K562 (cell line): Measurements from ENCODE around the gene KBTBD2. TPM values are rescaled to one million over a fixed set of nuclear protein-coding genes. Genes with fewer than 3 reads are reported as not detected.
A peak's percentile ranks its signal among the peaks of the same experiment; 100 is the strongest.

Source experiments
- CTBP1 ChIP-seq: fragments of 450-650 bp; IDR thresholded peaks from 2 replicates; pipeline ENCODE4 v1.6.1; 2016; ENCODE audit warnings: borderline replicate concordance
- HDAC1 ChIP-seq, 2 experiments: fragments of 450-650 bp; IDR thresholded peaks; 2 replicates each; pipeline ENCODE4 v1.6.1; 2016 to 2017; ENCODE audit warnings: inconsistent platforms in 1 of 2, mild to moderate bottlenecking in 1 of 2, moderate library complexity in 1 of 2
- PHF8 ChIP-seq: fragments of 200-600 bp; sonication (generic); IDR thresholded peaks from 2 replicates; pipeline ENCODE4 v1.6.1; 2012; ENCODE audit warnings: mixed run types, mild to moderate bottlenecking, inconsistent platforms, low read length, moderate library complexity, borderline replicate concordance
- RBBP5 ChIP-seq: fragments of 200-600 bp; sonication (generic); IDR thresholded peaks from 2 replicates; pipeline ENCODE4 v1.6.1; 2012; ENCODE audit warnings: borderline replicate concordance, mild to moderate bottlenecking, low read length, control low read depth, inconsistent platforms; ENCODE audit not compliant: insufficient read depth, poor library complexity, severe bottlenecking
- SMARCA5 ChIP-seq: fragments of 450-650 bp; IDR thresholded peaks from 2 replicates; pipeline ENCODE4 v1.6.1; 2016
- ZNF57 ChIP-seq: fragments of 450-650 bp; formaldehyde crosslinking; IDR thresholded peaks from 2 replicates; pipeline ENCODE4 v1.4.0; 2020; ENCODE audit warnings: mild to moderate bottlenecking, moderate library complexity
- polyA plus RNA-seq, 8 experiments: library from polyadenylated mRNA; depleted of rRNA in 4 of 8; stranded (reverse) in 5 of 8; unstranded in 3 of 8; fragments of >200 nt; fragmentation: Nextera tagmentation in 2 of 8; fragmentation: Illumina TruSeq in 1 of 8; extraction: Ambion mirVana in 2 of 8; extraction: Trizol in 1 of 8; gene quantifications; 2 replicates each; pipeline versions ENCODE4 v1.2.1 to v1.2.3, GENCODE V29; 2011 to 2014; ENCODE audit warnings: inconsistent platforms in 1 of 8, missing spikeins in 1 of 8
- total RNA-seq, 7 experiments: library from RNA; depleted of rRNA in 6 of 7; stranded (reverse); fragments of >200 nt in 6 of 7; fragmentation: Illumina TruSeq in 2 of 7; extraction: Trizol in 2 of 7; gene quantifications; 2 replicates each; pipeline versions ENCODE4 v1.2.1 to v1.2.3, GENCODE V29; 2011 to 2021; ENCODE audit warnings: low replicate concordance in 1 of 7
- TF ChIP-seq, protein P1 (sequence below), 3 experiments: fragments of 200-800 bp in 1 of 3; sonication (Bioruptor generic) in 1 of 3; sonication (generic) in 1 of 3; formaldehyde crosslinking in 1 of 3; IDR thresholded peaks; 2 replicates each; pipeline versions ENCODE4 v1.6.1 to v1.8.0; 2016 to 2022; ENCODE audit warnings: mild to moderate bottlenecking in 2 of 3, missing compliant biosample characterization in 2 of 3, missing genetic modification characterization in 2 of 3, missing genetic modification reagents in 1 of 3
- TF ChIP-seq, protein P2 (sequence below), 2 experiments: fragments of 450-650 bp; formaldehyde crosslinking in 1 of 2; IDR thresholded peaks; 2 replicates each; pipeline versions ENCODE4 v1.4.0 to v1.6.1; 2014 to 2020; ENCODE audit warnings: mild to moderate bottlenecking in 2 of 2, borderline replicate concordance in 1 of 2, low read depth in 1 of 2

Gene KBTBD2
- total and polyA plus RNA-seq, 9 of the 15 experiments (the other 6 are each of a cell fraction or from before 2014, with no cell fraction given), result 22.8 to 62.2 (median 30.8) TPM

DNA sequence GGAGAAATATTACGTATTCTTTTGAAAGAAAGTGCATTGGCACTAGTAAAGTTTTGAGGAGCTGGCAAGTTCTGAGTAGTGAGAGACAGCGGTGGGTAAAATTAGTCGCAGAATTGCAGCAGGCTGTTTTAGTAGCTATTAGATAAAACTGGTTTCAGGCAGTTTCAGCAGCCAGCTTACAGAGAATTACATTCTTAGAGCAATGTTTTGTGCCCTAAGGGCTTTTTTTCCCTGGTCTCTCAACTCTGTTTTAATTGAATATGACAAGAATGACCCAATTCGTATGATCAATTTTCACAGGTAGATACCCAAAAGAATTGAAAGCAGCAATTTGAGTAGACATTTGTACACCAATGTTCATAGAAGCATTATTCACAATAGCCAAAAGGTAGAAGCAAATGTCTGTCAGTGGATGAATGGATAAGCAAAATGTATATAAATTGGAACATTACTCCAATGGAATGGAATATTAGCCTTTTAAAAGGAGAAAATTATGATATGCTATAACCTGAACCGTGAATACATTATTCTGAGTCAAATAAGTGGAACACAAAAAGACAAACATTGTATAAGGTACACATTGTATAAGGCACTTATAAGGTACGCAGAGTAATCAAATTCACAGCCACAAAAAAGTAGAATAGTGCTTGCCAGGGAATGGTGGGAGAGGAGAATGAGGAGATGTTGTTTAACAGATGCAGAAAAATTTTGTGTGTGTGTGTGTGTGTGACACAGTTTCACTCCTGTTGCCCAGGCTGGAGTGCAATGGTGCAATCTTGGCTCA is 5.2 kb upstream of the KBTBD2 start (continued):
- TF ChIP-seq, protein P1, sequence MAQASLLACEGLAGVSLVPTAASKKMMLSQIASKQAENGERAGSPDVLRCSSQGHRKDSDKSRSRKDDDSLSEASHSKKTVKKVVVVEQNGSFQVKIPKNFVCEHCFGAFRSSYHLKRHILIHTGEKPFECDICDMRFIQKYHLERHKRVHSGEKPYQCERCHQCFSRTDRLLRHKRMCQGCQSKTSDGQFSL (CRISPR knock-in tag; IDR thresholded peaks at IDR 0.05), result no peak
- TF ChIP-seq, protein P1 (tag; IDR thresholded peaks at IDR 0.05), result no peak
- TF ChIP-seq HDAC1 (IDR thresholded peaks at IDR 0.05), result 0 out of 4 replicates have a peak, but pooled peaks of 1 of the 2 experiments have one; percentile 27
- TF ChIP-seq, protein P2, sequence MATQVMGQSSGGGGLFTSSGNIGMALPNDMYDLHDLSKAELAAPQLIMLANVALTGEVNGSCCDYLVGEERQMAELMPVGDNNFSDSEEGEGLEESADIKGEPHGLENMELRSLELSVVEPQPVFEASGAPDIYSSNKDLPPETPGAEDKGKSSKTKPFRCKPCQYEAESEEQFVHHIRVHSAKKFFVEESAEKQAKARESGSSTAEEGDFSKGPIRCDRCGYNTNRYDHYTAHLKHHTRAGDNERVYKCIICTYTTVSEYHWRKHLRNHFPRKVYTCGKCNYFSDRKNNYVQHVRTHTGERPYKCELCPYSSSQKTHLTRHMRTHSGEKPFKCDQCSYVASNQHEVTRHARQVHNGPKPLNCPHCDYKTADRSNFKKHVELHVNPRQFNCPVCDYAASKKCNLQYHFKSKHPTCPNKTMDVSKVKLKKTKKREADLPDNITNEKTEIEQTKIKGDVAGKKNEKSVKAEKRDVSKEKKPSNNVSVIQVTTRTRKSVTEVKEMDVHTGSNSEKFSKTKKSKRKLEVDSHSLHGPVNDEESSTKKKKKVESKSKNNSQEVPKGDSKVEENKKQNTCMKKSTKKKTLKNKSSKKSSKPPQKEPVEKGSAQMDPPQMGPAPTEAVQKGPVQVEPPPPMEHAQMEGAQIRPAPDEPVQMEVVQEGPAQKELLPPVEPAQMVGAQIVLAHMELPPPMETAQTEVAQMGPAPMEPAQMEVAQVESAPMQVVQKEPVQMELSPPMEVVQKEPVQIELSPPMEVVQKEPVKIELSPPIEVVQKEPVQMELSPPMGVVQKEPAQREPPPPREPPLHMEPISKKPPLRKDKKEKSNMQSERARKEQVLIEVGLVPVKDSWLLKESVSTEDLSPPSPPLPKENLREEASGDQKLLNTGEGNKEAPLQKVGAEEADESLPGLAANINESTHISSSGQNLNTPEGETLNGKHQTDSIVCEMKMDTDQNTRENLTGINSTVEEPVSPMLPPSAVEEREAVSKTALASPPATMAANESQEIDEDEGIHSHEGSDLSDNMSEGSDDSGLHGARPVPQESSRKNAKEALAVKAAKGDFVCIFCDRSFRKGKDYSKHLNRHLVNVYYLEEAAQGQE (IDR thresholded peaks at IDR 0.05; ENCODE audit: borderline replicate concordance), result peak; percentile 86
- TF ChIP-seq, protein P2 (CRISPR knock-in tag; IDR thresholded peaks at IDR 0.05; ENCODE audit: low read depth), result no peak
- no peak for TF ChIP-seq PHF8
- no peak for TF ChIP-seq ZNF57 (CRISPR knock-in tag)
- no peak for TF ChIP-seq CTBP1
- 0 out of 2 replicates have a peak, but pooled peaks have one; percentile 45 for TF ChIP-seq SMARCA5
- TF ChIP-seq RBBP5, result no peak
